OCI-LY7 (cell line): Measurements from ENCODE around the gene ARID5B. TPM values are rescaled to one million over a fixed set of nuclear protein-coding genes. Genes with fewer than 3 reads are reported as not detected.

ENCODE experiments used
- BruUV-seq: library from RNA; stranded (reverse); fragments of 400-500 nt; replicated peaks from 2 replicates; lab custom pipeline; 2021; lab: Mats Ljungman, UMichigan
- CTCF ChIA-PET: fragments of 300-600 bp; sonication (Branson Sonifier 250); formaldehyde crosslinking; loops from one replicate; lab custom pipeline; 2022; ENCODE audit warnings: antibody characterized with exemption; ENCODE audit not compliant: unreplicated experiment; lab: Charles Lee
- POLR2A ChIA-PET: fragments of 300-600 bp; sonication (Branson Sonifier 250); formaldehyde crosslinking; loops from one replicate; lab custom pipeline; 2022; ENCODE audit warnings: antibody characterized with exemption; lab: Charles Lee
- DNase-seq: peaks from one replicate; pipeline ENCODE4 v3.0.0-alpha.2; 2015; ENCODE audit warnings: low spot score
- H2AFZ ChIP-seq: fragments of 200-600 bp; sonication (generic), shearing (Covaris generic); 2 replicates; pipeline ENCODE4 v1.6.1; 2014; ENCODE audit warnings: mild to moderate bottlenecking, antibody characterized with exemption, low read length, moderate library complexity
- H3K27ac ChIP-seq: fragments of 200-600 bp; sonication (generic); 2 replicates; pipeline ENCODE4 v1.5.1; 2014; ENCODE audit warnings: mixed run types, low read depth, mild to moderate bottlenecking, moderate library complexity, low read length, inconsistent platforms; ENCODE audit not compliant: poor library complexity, severe bottlenecking
- H3K36me3 ChIP-seq: fragments of 200-600 bp; sonication (generic); 2 replicates; pipeline ENCODE4 v1.6.1; 2014; ENCODE audit warnings: mild to moderate bottlenecking, antibody characterized with exemption, low read length, moderate library complexity, mixed read lengths; ENCODE audit not compliant: insufficient read depth
- H3K4me1 ChIP-seq: fragments of 200-600 bp; sonication (generic); 2 replicates; pipeline ENCODE4 v1.5.1; 2014; ENCODE audit warnings: mild to moderate bottlenecking, low read length; ENCODE audit not compliant: insufficient read depth, poor library complexity, severe bottlenecking
- H3K4me2 ChIP-seq: fragments of 200-600 bp; sonication (generic); 2 replicates; pipeline ENCODE4 v1.6.1; 2014; ENCODE audit warnings: mild to moderate bottlenecking, low read length
- H3K4me3 ChIP-seq: fragments of 200-600 bp; sonication (generic); 2 replicates; pipeline ENCODE4 v1.5.1; 2014; ENCODE audit warnings: mild to moderate bottlenecking, low read depth, low read length; ENCODE audit not compliant: poor library complexity, severe bottlenecking
- H3K79me2 ChIP-seq: fragments of 200-600 bp; sonication (generic); 2 replicates; pipeline ENCODE4 v1.6.1; 2016; ENCODE audit warnings: low read depth, mild to moderate bottlenecking, low read length, moderate library complexity, mixed read lengths; ENCODE audit not compliant: insufficient read depth
- H3K9me2 ChIP-seq: fragments of 200-600 bp; sonication (generic); 2 replicates; pipeline ENCODE4 v1.6.1; 2016; ENCODE audit warnings: mild to moderate bottlenecking, low read length, mixed read lengths; ENCODE audit not compliant: insufficient read depth
- H3K9me3 ChIP-seq: fragments of 200-600 bp; sonication (generic); 2 replicates; pipeline ENCODE4 v1.6.1; 2014; ENCODE audit warnings: mild to moderate bottlenecking, mixed run types, low read length, mixed read lengths
- H4K20me1 ChIP-seq: fragments of 200-600 bp; sonication (generic); 2 replicates; pipeline ENCODE4 v1.6.1; 2014; ENCODE audit warnings: mild to moderate bottlenecking, antibody characterized with exemption, low read length, moderate library complexity, mixed read lengths; ENCODE audit not compliant: insufficient read depth
- EZH2phosphoT487 ChIP-seq: fragments of 200-600 bp; sonication (generic); IDR thresholded peaks from 2 replicates; pipeline ENCODE4 v1.6.1; 2018; ENCODE audit warnings: low read depth, borderline replicate concordance, mild to moderate bottlenecking, mixed run types, antibody characterized with exemption, low read length, moderate library complexity, mixed read lengths
- intact Hi-C: fragments of 100-400 bp; cut with micrococcal nuclease; formaldehyde crosslinking; loops from one replicate; pipeline ENCODE4 v1.10.0; 2022; ENCODE audit not compliant: unreplicated experiment
- total RNA-seq, 2 experiments: library from RNA; depleted of rRNA in 1 of 2; stranded (reverse); fragments of >200 nt in 1 of 2; shearing (Covaris generic) in 1 of 2; gene quantifications; 2 replicates each; pipeline ENCODE4 v1.2.3, GENCODE V29; 2014 to 2022
- TF ChIP-seq, protein P1 (sequence below): fragments of 200-600 bp; sonication (generic); conservative IDR thresholded peaks from 2 replicates; pipeline ENCODE4 v1.5.1; 2014; ENCODE audit warnings: mild to moderate bottlenecking, antibody characterized with exemption, low read length, moderate library complexity, mixed read lengths

ARID5B gene
- total RNA-seq, 2 experiments from 2014 or later: 38.0 to 56.7 TPM

DNA sequence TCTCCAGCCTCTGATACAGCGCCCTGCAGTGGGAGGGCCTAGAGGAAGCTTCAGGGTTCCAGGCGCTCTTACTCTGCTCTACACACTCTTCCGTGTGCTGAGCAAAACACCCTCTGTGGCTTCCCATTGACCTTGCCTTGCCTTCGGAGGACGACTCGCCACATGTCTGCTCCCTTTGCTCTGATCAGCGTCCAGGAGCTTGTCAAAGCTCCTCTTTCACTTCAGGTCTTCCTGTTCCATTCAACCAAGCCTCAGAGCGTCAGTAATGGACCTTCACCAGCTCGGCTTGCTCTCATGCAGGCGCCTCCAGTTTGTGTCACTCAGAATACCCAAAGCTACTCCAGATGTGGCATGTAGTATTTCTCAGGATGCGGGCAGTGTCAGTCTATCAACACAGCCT is 173.9 kb downstream of the ARID5B start:
- TF ChIP-seq, protein P1, sequence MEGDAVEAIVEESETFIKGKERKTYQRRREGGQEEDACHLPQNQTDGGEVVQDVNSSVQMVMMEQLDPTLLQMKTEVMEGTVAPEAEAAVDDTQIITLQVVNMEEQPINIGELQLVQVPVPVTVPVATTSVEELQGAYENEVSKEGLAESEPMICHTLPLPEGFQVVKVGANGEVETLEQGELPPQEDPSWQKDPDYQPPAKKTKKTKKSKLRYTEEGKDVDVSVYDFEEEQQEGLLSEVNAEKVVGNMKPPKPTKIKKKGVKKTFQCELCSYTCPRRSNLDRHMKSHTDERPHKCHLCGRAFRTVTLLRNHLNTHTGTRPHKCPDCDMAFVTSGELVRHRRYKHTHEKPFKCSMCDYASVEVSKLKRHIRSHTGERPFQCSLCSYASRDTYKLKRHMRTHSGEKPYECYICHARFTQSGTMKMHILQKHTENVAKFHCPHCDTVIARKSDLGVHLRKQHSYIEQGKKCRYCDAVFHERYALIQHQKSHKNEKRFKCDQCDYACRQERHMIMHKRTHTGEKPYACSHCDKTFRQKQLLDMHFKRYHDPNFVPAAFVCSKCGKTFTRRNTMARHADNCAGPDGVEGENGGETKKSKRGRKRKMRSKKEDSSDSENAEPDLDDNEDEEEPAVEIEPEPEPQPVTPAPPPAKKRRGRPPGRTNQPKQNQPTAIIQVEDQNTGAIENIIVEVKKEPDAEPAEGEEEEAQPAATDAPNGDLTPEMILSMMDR: no peak
- POLR2A ChIA-PET: interaction anchor here (0.5 to 3.1 kb wide), 7 partner anchors 10 to 731 kb away, joined by 3 to 9 read pairs (median 3); no protein-coding TSS in a partner anchor
- H3K9me3 ChIP-seq: no peaks in the 10 kb centered on the region

DNA sequence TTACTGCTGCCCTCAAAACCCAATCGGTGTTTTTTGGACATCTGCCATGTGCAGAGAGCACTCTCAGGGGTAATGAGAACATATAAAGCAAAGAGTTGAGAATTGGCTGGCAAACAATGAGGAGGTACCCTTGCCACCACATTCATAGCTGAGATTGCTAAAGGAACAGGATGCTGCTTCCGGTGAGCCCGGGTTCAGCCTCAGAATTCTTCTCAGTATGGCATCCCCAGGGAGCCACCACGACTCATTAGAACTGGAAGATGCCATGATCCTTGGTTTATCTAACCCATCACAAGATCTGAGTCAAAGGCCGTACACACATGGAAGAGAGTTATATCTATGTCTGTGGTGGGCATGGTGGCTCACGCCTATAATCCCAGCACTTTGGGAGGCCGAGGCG is 174.4 kb downstream of the ARID5B start:
- H4K20me1 ChIP-seq: no peaks in the 10 kb centered on the region
- no peaks in the 10 kb centered on the region for H3K9me2 ChIP-seq
- H3K79me2 ChIP-seq: peaks cover under 1% of the 10 kb centered on the region; the same call in 1 of the 2 replicates
- intact Hi-C loops: no loop called here
- peaks cover 29% of the 10 kb centered on the region for H3K4me1 ChIP-seq
- no peaks in the 10 kb centered on the region for H3K9me3 ChIP-seq
- POLR2A ChIA-PET: interaction anchor here (1.1 kb wide), 1 partner anchor 169 kb away, joined by 3 read pairs; no protein-coding TSS in a partner anchor
- no peak overlapping the region for H2AFZ ChIP-seq
- no TSS peak for BruUV-seq
- no peak overlapping the region for H3K4me2 ChIP-seq
- H3K4me3 ChIP-seq: no peak overlapping the region
- no peak for DNase-seq
- CTCF ChIA-PET: no interaction called here
- TF ChIP-seq EZH2phosphoT487: no peak
- TF ChIP-seq, protein P1: no peak
- H3K27ac ChIP-seq: no peak overlapping the region
- peaks cover 83% of the 10 kb centered on the region for H3K36me3 ChIP-seq

More for the DNA sequence above, 173.9 kb downstream of the ARID5B start:
- intact Hi-C loops: no loop called here
- H3K4me3 ChIP-seq: no peak overlapping the region
- DNase-seq: no peak
- H4K20me1 ChIP-seq: no peaks in the 10 kb centered on the region
- CTCF ChIA-PET: no interaction called here
- BruUV-seq: no TSS peak
- H3K36me3 ChIP-seq: peaks cover 88% of the 10 kb centered on the region
- H2AFZ ChIP-seq: no peak overlapping the region
- no peaks in the 10 kb centered on the region for H3K79me2 ChIP-seq
- no peaks in the 10 kb centered on the region for H3K9me2 ChIP-seq
- no peak overlapping the region for H3K27ac ChIP-seq
- H3K4me1 ChIP-seq: peaks cover 24% of the 10 kb centered on the region
- H3K4me2 ChIP-seq: no peak overlapping the region

DNA sequence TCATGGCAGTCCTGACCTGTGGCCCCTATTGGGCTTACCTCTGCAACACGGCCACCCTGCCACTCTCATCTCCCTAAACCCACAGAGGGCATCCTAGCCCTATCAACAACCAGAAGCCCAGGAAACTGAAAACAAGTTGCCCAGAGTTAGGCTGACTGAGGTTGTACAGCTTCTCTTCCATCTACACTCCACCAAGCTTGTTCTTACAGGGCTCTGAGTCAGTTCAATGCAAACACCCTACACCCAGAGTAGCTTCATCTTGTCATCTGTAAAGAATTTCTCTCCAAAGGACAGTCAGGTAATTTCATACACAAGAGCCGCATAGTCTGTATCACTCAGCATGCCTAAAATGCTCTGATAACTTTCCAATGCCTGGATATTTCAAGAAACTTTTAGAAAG is 175.4 kb downstream of the ARID5B start:
- DNase-seq: no peak
- Histone ChIP-seq H2AFZ (no peak overlapping the region), H3K9me3 (no peaks in the 10 kb centered on the region), H3K4me2 (no peak overlapping the region), H4K20me1 (no peaks in the 10 kb centered on the region), H3K9me2 (no peaks in the 10 kb centered on the region), H3K4me3 (no peak overlapping the region), H3K4me1 (peaks cover 39% of the 10 kb centered on the region), H3K79me2 (peaks cover 10% of the 10 kb centered on the region; the same call in 1 of the 2 replicates), H3K36me3 (peaks cover 74% of the 10 kb centered on the region), H3K27ac (no peak overlapping the region)
- no peak for TF ChIP-seq EZH2phosphoT487
- TF ChIP-seq, protein P1: peak; percentile 41; the same call in 1 of the 2 replicates
- POLR2A ChIA-PET: interaction anchor here (0.6 to 1.3 kb wide), 4 partner anchors 8 to 31 kb away, joined by 3 to 4 read pairs (median 4); no protein-coding TSS in a partner anchor
- intact Hi-C loops: no loop called here
- CTCF ChIA-PET: no interaction called here
- no TSS peak for BruUV-seq
